Globus pallidus (tissue), 1 donor: ENCODE results near the gene PRSS56.

Experiments used
- DNase-seq: peaks from one replicate; pipeline ENCODE4 v3.0.0-alpha.2; 2015; ENCODE audit warnings: low spot score

PRSS56 gene

DNA sequence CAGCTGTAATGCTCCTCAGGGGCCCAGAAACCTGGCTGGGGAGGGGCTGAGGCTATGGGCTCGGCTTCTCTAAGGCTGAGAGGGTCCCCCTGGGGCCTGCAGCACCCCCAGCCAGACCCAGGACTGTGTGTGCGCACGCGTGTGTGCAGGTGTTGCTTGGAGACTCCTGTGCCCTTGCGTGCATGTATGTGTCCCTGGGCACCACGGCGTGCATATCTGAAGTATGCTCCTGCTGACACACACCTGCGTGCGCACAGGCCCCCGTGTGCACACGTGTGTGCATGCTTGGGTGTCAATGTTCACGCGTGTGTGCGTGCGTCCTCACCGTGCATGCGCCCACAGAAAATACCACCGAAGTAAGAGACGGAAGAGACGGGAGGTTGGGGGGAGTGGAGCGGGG lies 17.7 kb upstream of the PRSS56 start:
- DNase-seq, result no peak

DNA sequence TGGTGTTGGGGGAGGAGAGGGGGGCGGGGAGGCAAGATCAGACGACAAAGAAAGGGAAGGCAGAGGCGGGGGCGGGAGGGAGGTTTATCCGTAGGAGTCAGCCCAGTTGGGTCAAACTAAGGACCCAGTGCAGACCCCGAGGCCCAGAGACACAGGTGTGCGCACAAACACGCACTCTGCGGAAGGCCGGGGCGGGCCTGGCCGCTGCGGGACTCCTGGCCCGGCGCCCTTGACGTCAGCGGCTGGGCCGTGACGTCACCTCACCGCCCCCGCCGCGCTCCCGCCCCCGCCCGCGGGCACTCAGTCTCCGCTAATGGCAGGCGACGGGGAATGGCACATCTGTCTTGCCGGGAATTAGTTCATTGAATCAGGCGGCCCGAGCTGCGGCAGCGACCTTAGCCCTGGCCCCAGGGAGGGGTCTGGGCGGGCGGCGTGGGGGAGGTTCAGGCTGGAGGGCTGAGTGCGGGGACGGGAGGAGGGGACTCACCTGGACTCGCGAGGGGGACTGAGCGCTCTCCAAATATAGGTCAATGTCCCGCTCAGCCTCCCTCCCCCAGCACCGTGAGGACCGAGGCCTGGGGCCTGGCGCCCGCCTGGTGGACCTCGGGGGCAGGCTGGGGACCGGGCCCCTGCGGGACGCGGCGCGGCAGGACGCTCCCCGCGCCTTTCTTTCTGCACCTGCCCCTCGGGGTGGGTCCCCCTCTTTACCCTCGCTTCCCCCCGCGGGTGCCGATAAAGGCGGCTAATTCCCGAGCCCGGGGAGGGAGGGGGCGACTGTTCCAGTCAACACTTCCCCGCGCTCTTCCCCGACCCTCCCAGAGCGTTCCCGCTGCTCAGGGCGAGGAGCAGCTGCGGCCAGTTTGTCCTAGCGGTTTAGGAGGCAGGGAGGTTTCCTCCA lies 17.0 kb upstream of the PRSS56 start:
- peak; percentile 41 for DNase-seq

DNA sequence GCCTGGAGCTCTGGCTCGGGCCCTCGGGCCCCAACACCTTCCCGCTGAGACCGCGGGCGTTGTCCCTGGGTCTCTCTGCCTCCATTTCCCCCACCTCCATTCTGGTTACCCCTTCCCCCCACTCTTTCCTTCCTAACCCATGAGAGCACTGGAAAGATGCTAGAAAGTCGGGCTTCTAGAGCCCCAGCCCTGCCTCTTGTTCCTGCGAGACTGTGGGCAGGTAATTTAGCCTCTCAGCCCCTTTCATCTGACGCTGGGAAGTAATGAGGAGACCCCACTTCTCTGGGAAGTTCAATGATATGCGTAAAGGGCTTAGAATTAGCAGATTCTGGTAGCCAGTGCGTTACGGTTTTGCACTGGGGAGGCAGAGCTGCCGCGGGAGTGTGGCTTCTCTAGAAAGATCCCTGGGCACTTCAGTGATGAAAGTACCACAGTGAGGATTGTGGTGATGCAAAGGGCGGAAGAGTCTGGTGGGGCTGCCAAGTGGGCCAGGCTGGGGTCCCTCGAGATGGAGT lies 16.3 kb upstream of the PRSS56 start:
- DNase-seq, result no peak

DNA sequence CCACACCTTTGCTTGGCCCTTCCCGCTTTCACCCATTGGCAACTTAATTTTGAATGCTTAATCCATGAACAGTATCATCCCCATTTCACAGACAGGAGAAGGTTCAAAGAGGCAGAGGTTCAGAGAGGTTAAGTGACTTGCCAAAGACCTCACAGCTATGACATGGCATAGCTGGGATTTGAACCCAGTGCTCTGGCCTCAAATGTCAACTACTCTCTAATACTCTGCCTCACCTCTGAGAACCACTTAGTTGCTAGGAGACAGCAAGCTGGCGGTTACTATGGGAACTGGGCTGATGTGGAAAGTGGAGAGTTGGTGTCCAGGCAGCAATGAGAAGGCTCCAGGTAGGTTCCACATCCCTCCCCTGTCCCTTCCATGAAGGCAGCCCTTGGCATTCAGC lies 15.8 kb upstream of the PRSS56 start:
- no peak for DNase-seq

- no peak for DNase-seq
Measured at GRCh38 chr2:232505856-232506255, 14.3 kb upstream of the PRSS56 start.

- DNase-seq, result no peak
Measured at GRCh38 chr2:232506709-232507108, 13.5 kb upstream of the PRSS56 start.

DNA sequence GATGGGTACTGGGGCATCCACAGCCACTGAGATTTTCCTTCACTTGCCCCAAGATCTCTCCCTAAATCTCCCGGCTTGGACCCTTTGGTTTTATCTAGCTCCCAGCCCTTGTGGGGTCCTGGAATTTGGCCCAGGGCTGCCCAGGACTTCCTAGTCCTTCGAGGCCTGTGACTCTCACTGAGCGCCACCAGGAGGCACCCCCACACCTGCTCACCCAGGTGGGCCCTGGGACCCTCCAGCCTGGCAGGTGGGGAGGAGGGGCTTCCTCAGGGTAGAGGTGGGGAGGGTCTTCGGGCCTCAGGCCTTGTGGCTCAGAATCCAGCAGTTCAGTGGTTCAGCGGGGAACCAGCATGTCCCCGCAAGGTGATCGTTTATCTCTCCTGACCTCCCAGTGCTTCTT lies 11.9 kb upstream of the PRSS56 start:
- no peak for DNase-seq

DNA sequence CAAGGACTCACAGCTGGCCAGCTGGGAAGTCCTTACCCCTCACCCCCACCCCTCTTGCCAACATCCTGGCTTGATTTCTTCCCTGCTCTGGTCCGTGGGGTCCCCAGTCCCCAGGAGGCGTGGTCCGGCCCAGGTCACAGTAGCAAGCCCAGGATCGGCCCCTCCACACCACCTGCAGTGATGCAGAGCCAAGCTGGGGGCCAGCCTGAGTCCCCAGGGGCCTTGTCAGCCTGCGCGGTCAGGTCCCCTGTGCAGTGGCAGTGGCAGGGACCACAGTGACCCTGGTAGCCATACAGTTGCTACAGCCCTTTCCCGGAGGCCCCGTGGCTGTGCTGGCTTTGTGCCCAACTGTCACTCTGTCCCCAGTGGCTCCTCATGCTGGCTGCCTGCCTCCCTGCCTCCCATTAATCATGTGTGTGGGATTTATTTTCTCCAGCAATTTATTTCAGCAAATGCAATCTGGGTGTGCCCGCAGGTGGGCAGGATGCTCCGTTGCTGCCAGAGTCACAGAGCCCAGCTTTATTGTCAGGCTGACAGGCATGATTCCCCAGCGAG lies 8.8 kb upstream of the PRSS56 start:
- DNase-seq, result no peak

DNA sequence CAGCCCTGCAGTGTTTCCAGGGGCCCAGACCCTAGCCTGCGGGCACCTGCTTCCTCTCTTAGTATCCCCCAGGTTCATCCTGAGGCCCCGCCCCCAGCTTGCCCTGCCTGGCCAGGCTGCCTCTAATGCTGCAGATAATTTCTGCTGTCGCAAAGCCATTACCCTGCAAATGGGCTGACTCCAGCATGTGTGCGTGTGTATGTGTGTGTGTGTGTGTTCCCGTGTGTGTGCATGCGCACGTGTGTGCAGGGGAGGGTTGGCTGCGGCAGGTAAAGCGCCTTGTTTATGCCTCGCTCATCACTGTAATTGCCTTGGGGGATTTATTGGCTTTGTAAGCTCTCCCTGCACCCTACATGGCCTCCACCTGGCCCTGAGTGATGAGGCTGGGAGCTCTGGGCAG lies 7.6 kb upstream of the PRSS56 start:
- DNase-seq, result no peak

GRCh38 chr2:232513353-232513752 lies 6.8 kb upstream of the PRSS56 start:
- no peak for DNase-seq

DNA sequence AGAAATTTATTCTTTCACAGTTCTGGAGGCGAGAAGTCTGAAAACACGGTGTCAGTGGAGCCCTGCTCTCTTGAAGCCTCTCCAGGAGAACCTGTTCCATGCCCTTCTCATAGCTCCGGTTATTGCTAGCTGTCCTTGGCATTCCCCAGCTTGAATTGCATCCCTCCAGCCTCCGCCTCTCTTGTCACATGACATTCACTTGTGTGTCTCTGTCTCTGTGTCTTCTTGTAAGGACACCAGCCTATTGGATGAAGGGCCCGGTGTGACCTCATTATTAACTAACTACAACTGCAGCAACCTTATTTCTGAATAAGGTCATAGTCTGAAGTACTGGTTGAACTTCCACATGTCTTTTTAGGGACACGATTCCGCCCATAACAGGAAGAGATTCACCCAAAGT lies 4.5 kb upstream of the PRSS56 start:
- no peak for DNase-seq

DNA sequence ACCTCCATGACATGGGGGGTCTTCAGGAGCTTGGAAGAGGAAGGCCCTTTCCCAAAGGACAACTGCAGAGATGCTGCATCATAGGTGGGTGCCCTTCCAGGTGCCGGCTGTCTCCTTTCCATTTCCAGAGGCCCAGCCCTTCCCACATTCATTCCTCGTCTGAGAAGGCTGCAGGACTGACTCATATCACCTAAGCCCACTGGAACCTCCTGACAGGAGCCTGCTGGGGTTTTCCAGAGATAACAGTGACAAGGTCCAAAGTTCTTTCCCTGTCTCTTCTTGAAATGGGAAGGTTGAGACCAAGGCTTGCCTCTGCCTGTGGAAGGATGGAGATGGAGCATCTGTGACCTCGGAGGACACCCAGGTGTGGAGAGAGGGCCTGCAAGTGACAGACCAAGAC lies 3.6 kb upstream of the PRSS56 start:
- no peak for DNase-seq

GRCh38 chr2:232518844-232519243 lies 1.3 kb upstream of the PRSS56 start:
- no peak for DNase-seq

- no peak for DNase-seq
Measured at GRCh38 chr2:232520489-232520888, 301 bp downstream of the PRSS56 start.

- DNase-seq, result no peak
Measured at GRCh38 chr2:232521098-232521497, 910 bp downstream of the PRSS56 start.

- no peak for DNase-seq
Measured at GRCh38 chr2:232521959-232522622, 1.9 kb downstream of the PRSS56 start.

DNA sequence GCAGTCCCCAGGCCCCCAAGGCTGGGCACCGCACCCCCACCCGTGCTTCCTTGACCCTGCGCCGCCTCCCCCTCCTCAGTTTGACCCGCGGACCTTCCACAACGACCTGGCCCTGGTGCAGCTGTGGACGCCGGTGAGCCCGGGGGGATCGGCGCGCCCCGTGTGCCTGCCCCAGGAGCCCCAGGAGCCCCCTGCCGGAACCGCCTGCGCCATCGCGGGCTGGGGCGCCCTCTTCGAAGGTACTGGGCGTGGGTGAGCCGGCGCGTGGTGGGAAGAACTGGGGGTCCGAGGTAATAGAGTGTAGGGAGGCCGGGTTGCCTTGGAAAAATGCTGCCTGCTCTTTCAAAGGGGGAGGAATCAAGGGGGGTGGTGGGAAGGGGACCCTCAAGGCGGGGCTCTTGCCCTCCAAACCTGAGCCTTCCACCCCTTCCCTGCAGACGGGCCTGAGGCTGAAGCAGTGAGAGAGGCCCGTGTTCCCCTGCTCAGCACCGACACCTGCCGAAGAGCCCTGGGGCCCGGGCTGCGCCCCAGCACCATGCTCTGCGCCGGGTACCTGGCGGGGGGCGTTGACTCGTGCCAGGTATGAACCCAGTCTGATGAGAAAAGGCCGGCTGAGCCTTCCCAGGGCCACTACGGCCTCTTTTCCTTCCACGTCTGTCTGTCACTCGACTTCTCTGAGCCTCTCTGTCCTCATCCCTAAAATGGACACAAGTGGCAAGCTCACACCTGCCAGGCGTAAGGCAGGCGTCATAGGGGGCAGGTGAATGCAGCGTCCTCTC lies 2.6 kb downstream of the PRSS56 start:
- no peak for DNase-seq

DNA sequence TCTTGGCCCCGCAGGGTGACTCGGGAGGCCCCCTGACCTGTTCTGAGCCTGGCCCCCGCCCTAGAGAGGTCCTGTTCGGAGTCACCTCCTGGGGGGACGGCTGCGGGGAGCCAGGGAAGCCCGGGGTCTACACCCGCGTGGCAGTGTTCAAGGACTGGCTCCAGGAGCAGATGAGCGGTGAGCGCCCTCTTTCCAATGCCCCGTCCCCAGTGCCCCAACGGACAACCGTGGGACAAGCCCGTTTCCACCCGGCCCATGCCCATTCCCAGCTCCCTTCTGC lies 3.2 kb downstream of the PRSS56 start:
- no peak for DNase-seq

GRCh38 chr2:232523682-232524597 lies 3.8 kb downstream of the PRSS56 start:
- DNase-seq, result peak; percentile 25

- DNase-seq, result no peak
Measured at GRCh38 chr2:232524771-232525170, 4.6 kb downstream of the PRSS56 start.

DNA sequence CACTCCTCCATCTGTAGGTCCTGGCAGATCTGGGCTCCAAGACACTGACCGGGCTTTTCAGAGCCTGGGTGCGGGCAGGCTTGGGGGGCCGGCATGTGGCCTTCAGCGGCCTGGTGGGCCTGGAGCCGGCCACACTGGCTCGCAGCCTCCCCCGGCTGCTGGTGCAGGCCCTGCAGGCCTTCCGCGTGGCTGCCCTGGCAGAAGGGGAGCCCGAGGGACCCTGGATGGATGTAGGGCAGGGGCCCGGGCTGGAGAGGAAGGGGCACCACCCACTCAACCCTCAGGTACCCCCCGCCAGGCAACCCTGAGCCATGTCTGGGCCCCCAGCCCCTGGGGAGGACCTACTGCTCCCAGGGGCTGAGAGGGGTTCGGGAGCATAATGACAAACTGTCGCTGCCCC lies 5.0 kb downstream of the PRSS56 start:
- no peak for DNase-seq
